RWPE1 (cell line): ENCODE data around the gene HMGB1.

ENCODE experiments used
- CTCF ChIA-PET: fragments of 350-600 bp; sonication (Branson Sonifier 250); formaldehyde crosslinking; extraction: SDS; loops from one replicate; lab custom pipeline; 2021; lab: Yijun Ruan, JAX
- POLR2A ChIA-PET: fragments of 400-600 bp; formaldehyde crosslinking; extraction: SDS; loops from one replicate; lab custom pipeline; 2020; ENCODE audit warnings: antibody characterized with exemption; ENCODE audit not compliant: low non-redundant PET; lab: Yijun Ruan, JAX
- DNase-seq: peaks from one replicate; pipeline ENCODE4 v3.0.0; 2012; ENCODE audit warnings: low spot score
- H3K27ac ChIP-seq: fragments of 450-650 bp; 2 replicates; pipeline ENCODE4 v1.5.1; 2017
- CTCF ChIP-seq: fragments of 450-650 bp; conservative IDR thresholded peaks from 2 replicates; pipeline ENCODE4 v1.5.1; 2017; ENCODE audit warnings: low read depth, mild to moderate bottlenecking

The HMGB1 gene

GRCh38 chr13:30423891-30424290, 41.8 kb downstream of the HMGB1 start:
- POLR2A ChIA-PET = no interaction called here
- CTCF ChIA-PET = no interaction called here
- no peak for DNase-seq
- H3K27ac ChIP-seq = no peak overlapping the region
- TF ChIP-seq CTCF = no peak

DNA sequence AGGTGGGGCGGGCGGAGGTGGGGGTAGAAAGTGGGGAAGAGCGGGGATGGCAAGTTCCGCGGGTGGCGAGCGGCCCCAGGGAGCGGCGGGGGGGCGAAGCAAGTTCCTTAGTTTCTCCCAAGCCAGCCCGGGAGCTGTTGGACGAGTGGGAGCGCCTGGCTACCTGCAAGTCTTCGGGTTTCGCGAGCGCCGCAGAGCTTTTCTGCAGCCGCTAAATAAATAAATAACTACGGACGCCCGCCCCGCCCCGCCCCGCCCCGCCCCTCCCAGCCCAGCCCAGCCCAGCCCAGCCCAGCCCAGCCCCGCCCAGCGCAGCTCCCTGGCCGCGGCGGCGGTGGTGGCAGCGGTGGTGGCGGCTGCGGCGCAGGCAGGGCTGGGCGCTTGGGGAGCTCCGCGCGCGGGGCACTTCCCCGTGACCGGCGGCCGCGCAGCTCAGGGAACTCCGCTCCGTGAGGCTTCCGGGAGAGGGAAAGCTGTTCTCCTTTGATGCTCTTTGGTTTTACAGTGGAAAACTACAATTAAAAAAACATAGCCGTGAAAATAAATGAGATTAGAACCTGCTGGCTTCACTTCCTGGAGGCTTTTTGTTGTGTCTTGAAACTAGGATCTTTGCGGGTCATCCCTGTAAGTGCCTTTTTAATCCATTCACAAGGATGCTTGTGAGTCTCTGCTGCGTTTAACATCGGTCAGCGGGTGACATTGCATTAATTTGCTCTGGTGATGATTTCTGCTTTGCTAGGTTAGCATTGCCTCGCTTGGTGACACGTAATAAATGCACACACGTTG, 43.5 kb downstream of the HMGB1 start, which contains the start of gene UBE2L5:
Gene UBE2L5 (plus strand): TSS at position 440 of the 786 bp plus-strand sequence. CDS start 5,498 bp downstream, outside the sequence.
- ChIA-PET CTCF (interaction anchor here (0.9 kb wide), 1 partner anchor 289 kb away, joined by 3 read pairs; no protein-coding TSS in a partner anchor), POLR2A (interaction anchor here (0.5 to 1.5 kb wide), 7 partner anchors 9 to 286 kb away, joined by 3 to 4 read pairs (median 3); no protein-coding TSS in a partner anchor)
- TF ChIP-seq CTCF = no peak

GRCh38 chr13:30421093-30422053, 44.4 kb downstream of the HMGB1 start:
- H3K27ac ChIP-seq = peak overlapping the region; percentile 95
- peak; percentile 71 for DNase-seq
- CTCF ChIA-PET = interaction anchor here (0.9 kb wide), 1 partner anchor 289 kb away, joined by 3 read pairs; no protein-coding TSS in a partner anchor
- POLR2A ChIA-PET = interaction anchor here (0.5 to 1.5 kb wide), 6 partner anchors 10 to 286 kb away, joined by 3 to 4 read pairs (median 3); no protein-coding TSS in a partner anchor
- TF ChIP-seq CTCF = no peak

More for the DNA sequence above, 43.5 kb downstream of the HMGB1 start, which contains the start of gene UBE2L5:
- DNase-seq = peak; percentile 54
- H3K27ac ChIP-seq = peak within 1 kb of the TSS; percentile 95

- no peak overlapping the region for H3K27ac ChIP-seq
Observed at GRCh38 chr13:30418717-30419459, 46.8 kb downstream of the HMGB1 start.

GRCh38 chr13:30418075-30418716, 47.5 kb downstream of the HMGB1 start:
- no peak for TF ChIP-seq CTCF
- H3K27ac ChIP-seq = no peak overlapping the region
- CTCF ChIA-PET = interaction anchor here (0.7 kb wide), 1 partner anchor 10 kb away, joined by 3 read pairs; no protein-coding TSS in a partner anchor
- DNase-seq = no peak
- POLR2A ChIA-PET = no interaction called here

More at GRCh38 chr13:30418717-30419459, 46.8 kb downstream of the HMGB1 start:
- ChIA-PET POLR2A (no interaction called here), CTCF (interaction anchor here (0.6 kb wide), 1 partner anchor 261 kb away, joined by 4 read pairs; no protein-coding TSS in a partner anchor)
- DNase-seq = no peak
- TF ChIP-seq CTCF = no peak
